IPS-15b (cell line): ENCODE results near the gene MYMX.

Experiments used
- H3K27me3 ChIP-seq: one replicate; pipeline ENCODE4 v1.6.1; 2013; ENCODE audit warnings: low read length; ENCODE audit not compliant: control insufficient read depth, insufficient read depth
- H3K36me3 ChIP-seq: one replicate; pipeline ENCODE4 v1.6.1; 2013; ENCODE audit warnings: low read length; ENCODE audit not compliant: control insufficient read depth, insufficient read depth
- H3K4me1 ChIP-seq: one replicate; pipeline ENCODE4 v1.6.1; 2013; ENCODE audit warnings: mild to moderate bottlenecking, low read length; ENCODE audit not compliant: control insufficient read depth, insufficient read depth
- H3K4me3 ChIP-seq: one replicate; pipeline ENCODE4 v1.5.1; 2013; ENCODE audit warnings: low read depth, low read length
- H3K9ac ChIP-seq: one replicate; pipeline ENCODE4 v1.6.1; 2013; ENCODE audit warnings: low read depth, mild to moderate bottlenecking, low read length
- H3K9me3 ChIP-seq: one replicate; pipeline ENCODE4 v1.6.1; 2013; ENCODE audit warnings: mild to moderate bottlenecking, low read length; ENCODE audit not compliant: control insufficient read depth, insufficient read depth

MYMX gene

GRCh38 chr6:44216677-44217331, at the start of gene MYMX:
Gene MYMX (plus strand): TSS chr6:44216926. CDS start chr6:44217472, 546 bp downstream.
- H3K36me3 ChIP-seq: no peaks in the 10 kb centered on the region
- peaks cover 25% of the 10 kb centered on the region for H3K4me1 ChIP-seq
- H3K9me3 ChIP-seq: no peaks in the 10 kb centered on the region
- no peaks in the 10 kb centered on the region for H3K27me3 ChIP-seq
- H3K4me3 ChIP-seq: peak within 1 kb of the TSS; percentile 12
- H3K9ac ChIP-seq: no peak within 1 kb of the TSS

GRCh38 chr6:44167567-44167966, 49.2 kb upstream of the MYMX start:
- peaks cover 12% of the 10 kb centered on the region for H3K4me1 ChIP-seq
- no peaks in the 10 kb centered on the region for H3K9me3 ChIP-seq
- peaks cover 2% of the 10 kb centered on the region for H3K27me3 ChIP-seq
- no peaks in the 10 kb centered on the region for H3K36me3 ChIP-seq
- H3K9ac ChIP-seq: no peak overlapping the region
- H3K4me3 ChIP-seq: no peak overlapping the region

GRCh38 chr6:44169154-44169553, 47.6 kb upstream of the MYMX start:
- Histone ChIP-seq H3K36me3 (no peaks in the 10 kb centered on the region), H3K4me3 (no peak overlapping the region), H3K9me3 (no peaks in the 10 kb centered on the region), H3K9ac (no peak overlapping the region), H3K27me3 (no peaks in the 10 kb centered on the region), H3K4me1 (peaks cover 11% of the 10 kb centered on the region)

GRCh38 chr6:44169886-44170570, 46.7 kb upstream of the MYMX start:
- Histone ChIP-seq H3K9me3 (no peaks in the 10 kb centered on the region), H3K36me3 (no peaks in the 10 kb centered on the region), H3K4me3 (no peak overlapping the region), H3K9ac (no peak overlapping the region), H3K4me1 (peaks cover 10% of the 10 kb centered on the region), H3K27me3 (no peaks in the 10 kb centered on the region)

- no peak overlapping the region for H3K9ac ChIP-seq
- H3K9me3 ChIP-seq: no peaks in the 10 kb centered on the region
- H3K27me3 ChIP-seq: no peaks in the 10 kb centered on the region
- H3K4me1 ChIP-seq: peaks cover under 1% of the 10 kb centered on the region
- no peak overlapping the region for H3K4me3 ChIP-seq
- H3K36me3 ChIP-seq: no peaks in the 10 kb centered on the region
These were observed 44.7 kb upstream of the MYMX start for GRCh38 chr6:44171899-44172546.

GRCh38 chr6:44172731-44173500, 43.8 kb upstream of the MYMX start:
- Histone ChIP-seq H3K4me3 (no peak overlapping the region), H3K4me1 (no peaks in the 10 kb centered on the region), H3K9me3 (no peaks in the 10 kb centered on the region), H3K27me3 (no peaks in the 10 kb centered on the region), H3K36me3 (no peaks in the 10 kb centered on the region), H3K9ac (no peak overlapping the region)

GRCh38 chr6:44176130-44176761, 40.5 kb upstream of the MYMX start:
- no peak overlapping the region for H3K9ac ChIP-seq
- H3K4me3 ChIP-seq: no peak overlapping the region
- H3K9me3 ChIP-seq: no peaks in the 10 kb centered on the region
- H3K36me3 ChIP-seq: no peaks in the 10 kb centered on the region
- H3K27me3 ChIP-seq: no peaks in the 10 kb centered on the region
- no peaks in the 10 kb centered on the region for H3K4me1 ChIP-seq

- no peak overlapping the region for H3K4me3 ChIP-seq
- H3K9me3 ChIP-seq: no peaks in the 10 kb centered on the region
- no peaks in the 10 kb centered on the region for H3K36me3 ChIP-seq
- H3K4me1 ChIP-seq: no peaks in the 10 kb centered on the region
- H3K27me3 ChIP-seq: no peaks in the 10 kb centered on the region
- no peak overlapping the region for H3K9ac ChIP-seq
These were observed 39.8 kb upstream of the MYMX start for GRCh38 chr6:44176762-44177509.

- H3K4me3 ChIP-seq: no peak overlapping the region
- H3K27me3 ChIP-seq: no peaks in the 10 kb centered on the region
- no peak overlapping the region for H3K9ac ChIP-seq
- no peaks in the 10 kb centered on the region for H3K9me3 ChIP-seq
- no peaks in the 10 kb centered on the region for H3K4me1 ChIP-seq
- no peaks in the 10 kb centered on the region for H3K36me3 ChIP-seq
These were observed 38.9 kb upstream of the MYMX start for GRCh38 chr6:44177691-44178423.

GRCh38 chr6:44178424-44179071, 38.2 kb upstream of the MYMX start:
- Histone ChIP-seq H3K4me3 (no peak overlapping the region), H3K4me1 (peaks cover 2% of the 10 kb centered on the region), H3K27me3 (no peaks in the 10 kb centered on the region), H3K9me3 (no peaks in the 10 kb centered on the region), H3K36me3 (no peaks in the 10 kb centered on the region), H3K9ac (no peak overlapping the region)
